ENCODE data around the gene KCNJ5.

Gene KCNJ5

GRCh38 chr11:128897826-128898225 lies 6.7 kb downstream of the KCNJ5 start:
- no peak for DNase-seq

GRCh38 chr11:128898580-128899344 lies 7.6 kb downstream of the KCNJ5 start:
- DNase-seq, result no peak

- DNase-seq, result no peak
Measured at GRCh38 chr11:128900468-128900867, 9.3 kb downstream of the KCNJ5 start.

- no peak for DNase-seq
Measured at GRCh38 chr11:128901653-128902514, 10.7 kb downstream of the KCNJ5 start.

GRCh38 chr11:128902515-128903066 lies 11.4 kb downstream of the KCNJ5 start:
- no peak for DNase-seq

- no peak for DNase-seq
Measured at GRCh38 chr11:128903248-128904061, 12.3 kb downstream of the KCNJ5 start.

GRCh38 chr11:128904303-128904655 lies 13.1 kb downstream of the KCNJ5 start:
- DNase-seq, result no peak

GRCh38 chr11:128904656-128905344 lies 13.6 kb downstream of the KCNJ5 start:
- DNase-seq, result no peak

- peak; percentile 49 for DNase-seq
Measured at GRCh38 chr11:128905345-128906184, 14.4 kb downstream of the KCNJ5 start.

- no peak for DNase-seq
Measured at GRCh38 chr11:128906185-128907050, 15.3 kb downstream of the KCNJ5 start.

- no peak for DNase-seq
Measured at GRCh38 chr11:128907585-128907984, 16.4 kb downstream of the KCNJ5 start.

GRCh38 chr11:128908391-128909246 lies 17.5 kb downstream of the KCNJ5 start:
- no peak for DNase-seq

GRCh38 chr11:128909438-128910125 lies 18.4 kb downstream of the KCNJ5 start:
- DNase-seq, result no peak

GRCh38 chr11:128910576-128910975 lies 19.4 kb downstream of the KCNJ5 start:
- DNase-seq, result no peak

GRCh38 chr11:128911239-128911638 lies 20.1 kb downstream of the KCNJ5 start:
- no peak for DNase-seq

- DNase-seq, result no peak
Measured at GRCh38 chr11:128911701-128912100, 20.5 kb downstream of the KCNJ5 start.

GRCh38 chr11:128913806-128914205 lies 22.6 kb downstream of the KCNJ5 start:
- no peak for DNase-seq

Data from CD4-positive, alpha-beta T cell treated with Interleukin-21 for 1 hour (primary cell).